Tibial nerve (tissue), 3 donors: Measurements from ENCODE around the gene GAB3.

Source experiments
- POLR2A ChIP-seq, 2 donors: fragments of 450-650 bp; IDR thresholded peaks; one replicate each; pipeline ENCODE4 v1.6.1; 2017; ENCODE audit warnings: antibody characterized with exemption in 2 of 2, mild to moderate bottlenecking in 2 of 2, moderate library complexity in 2 of 2
- TF ChIP-seq, protein P1 (sequence below), 5 experiments: fragments of 200-600 bp in 3 of 5; fragments of 450-650 bp in 2 of 5; sonication (generic) in 3 of 5; IDR thresholded peaks; one replicate each; pipeline ENCODE4 v1.5.1; 2016 to 2019; ENCODE audit warnings: antibody characterized with exemption in 5 of 5, mild to moderate bottlenecking in 3 of 5, moderate library complexity in 2 of 5

DNA sequence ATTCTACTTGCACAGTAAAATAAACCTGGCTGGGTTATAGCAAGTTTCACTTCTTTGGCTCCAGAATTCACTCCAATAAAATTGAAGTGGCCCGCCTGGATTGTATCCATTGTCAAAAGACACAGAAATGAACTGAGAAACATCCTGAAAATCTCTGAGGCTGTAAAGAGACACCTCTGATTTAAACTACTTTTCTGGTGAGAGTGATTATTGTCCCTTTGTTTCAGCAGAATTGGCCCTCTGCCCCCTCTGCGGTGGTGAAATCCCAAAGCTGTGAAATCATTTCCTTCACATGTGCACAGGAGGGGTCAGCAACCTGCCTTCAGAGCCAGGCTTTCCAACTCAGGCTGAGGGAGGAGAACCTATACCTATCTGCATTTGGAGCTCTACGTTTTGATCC is 23.0 kb downstream of the GAB3 start:
- TF ChIP-seq, protein P1, sequence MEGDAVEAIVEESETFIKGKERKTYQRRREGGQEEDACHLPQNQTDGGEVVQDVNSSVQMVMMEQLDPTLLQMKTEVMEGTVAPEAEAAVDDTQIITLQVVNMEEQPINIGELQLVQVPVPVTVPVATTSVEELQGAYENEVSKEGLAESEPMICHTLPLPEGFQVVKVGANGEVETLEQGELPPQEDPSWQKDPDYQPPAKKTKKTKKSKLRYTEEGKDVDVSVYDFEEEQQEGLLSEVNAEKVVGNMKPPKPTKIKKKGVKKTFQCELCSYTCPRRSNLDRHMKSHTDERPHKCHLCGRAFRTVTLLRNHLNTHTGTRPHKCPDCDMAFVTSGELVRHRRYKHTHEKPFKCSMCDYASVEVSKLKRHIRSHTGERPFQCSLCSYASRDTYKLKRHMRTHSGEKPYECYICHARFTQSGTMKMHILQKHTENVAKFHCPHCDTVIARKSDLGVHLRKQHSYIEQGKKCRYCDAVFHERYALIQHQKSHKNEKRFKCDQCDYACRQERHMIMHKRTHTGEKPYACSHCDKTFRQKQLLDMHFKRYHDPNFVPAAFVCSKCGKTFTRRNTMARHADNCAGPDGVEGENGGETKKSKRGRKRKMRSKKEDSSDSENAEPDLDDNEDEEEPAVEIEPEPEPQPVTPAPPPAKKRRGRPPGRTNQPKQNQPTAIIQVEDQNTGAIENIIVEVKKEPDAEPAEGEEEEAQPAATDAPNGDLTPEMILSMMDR (IDR thresholded peaks at IDR 0.05): no peak
- TF ChIP-seq POLR2A (IDR thresholded peaks at IDR 0.05): no peak
